ENCODE data around the gene RPS21. TPM values are rescaled to one million over a fixed set of nuclear protein-coding genes. Genes with fewer than 3 reads are reported as not detected.

The RPS21 gene
- total RNA-seq, 1 donor from 2014 or later: 661 TPM

DNA sequence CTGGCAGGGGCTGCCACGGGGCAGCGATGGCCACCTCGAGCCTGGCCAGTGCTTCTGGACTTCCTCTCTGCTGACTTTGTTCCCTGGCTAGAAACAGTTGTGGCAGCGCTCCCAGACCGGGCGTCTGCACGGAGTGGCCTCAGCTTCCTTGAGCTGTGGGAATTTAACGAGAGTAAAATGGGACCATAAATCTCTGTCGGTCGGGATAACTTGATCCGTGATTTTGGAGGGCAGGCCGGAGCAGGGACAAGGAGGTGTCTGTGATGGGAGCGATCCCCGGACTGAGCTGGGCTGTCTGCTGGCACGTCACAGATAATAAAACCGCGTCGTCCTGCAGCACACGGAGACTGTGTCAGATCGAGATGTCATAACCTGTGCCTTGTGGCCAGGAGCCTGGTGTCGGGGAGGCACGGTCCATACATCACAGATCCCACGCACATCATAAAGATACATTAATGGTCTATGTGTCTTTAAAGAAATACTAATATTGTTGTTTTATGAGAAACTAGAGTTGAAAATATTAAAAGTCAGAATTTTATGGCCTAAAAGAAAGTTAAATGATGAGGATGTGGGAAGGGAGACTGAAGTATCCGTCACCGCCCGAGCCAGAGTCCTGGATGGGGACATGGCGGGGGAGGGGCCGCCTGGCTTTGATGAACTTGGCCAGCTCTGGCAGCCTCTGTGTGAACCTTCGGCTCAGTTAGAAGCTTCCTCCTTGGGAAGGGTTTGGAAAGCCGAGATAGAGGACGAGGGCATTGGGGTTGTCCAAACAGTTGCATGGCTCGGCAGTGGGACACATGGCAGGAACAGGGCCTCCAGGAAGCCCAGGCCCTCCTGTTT lies 47.0 kb downstream of the RPS21 start:
- peak overlapping the region; percentile 16 for H3K27ac ChIP-seq (replicated peaks)
- H3K36me3 ChIP-seq: no peaks in the 10 kb centered on the region
- peak overlapping the region; percentile 21 for H3K4me3 ChIP-seq
- DNase-seq: peak; percentile 44
- H3K9me3 ChIP-seq (replicated peaks): no peaks in the 10 kb centered on the region
- H3K27me3 ChIP-seq (ENCODE audit: low read depth): peaks cover 40% of the 10 kb centered on the region
- intact Hi-C loops (cut with micrococcal nuclease): no loop called here
- H3K4me1 ChIP-seq: peaks cover 21% of the 10 kb centered on the region
- TF ChIP-seq, protein P1, sequence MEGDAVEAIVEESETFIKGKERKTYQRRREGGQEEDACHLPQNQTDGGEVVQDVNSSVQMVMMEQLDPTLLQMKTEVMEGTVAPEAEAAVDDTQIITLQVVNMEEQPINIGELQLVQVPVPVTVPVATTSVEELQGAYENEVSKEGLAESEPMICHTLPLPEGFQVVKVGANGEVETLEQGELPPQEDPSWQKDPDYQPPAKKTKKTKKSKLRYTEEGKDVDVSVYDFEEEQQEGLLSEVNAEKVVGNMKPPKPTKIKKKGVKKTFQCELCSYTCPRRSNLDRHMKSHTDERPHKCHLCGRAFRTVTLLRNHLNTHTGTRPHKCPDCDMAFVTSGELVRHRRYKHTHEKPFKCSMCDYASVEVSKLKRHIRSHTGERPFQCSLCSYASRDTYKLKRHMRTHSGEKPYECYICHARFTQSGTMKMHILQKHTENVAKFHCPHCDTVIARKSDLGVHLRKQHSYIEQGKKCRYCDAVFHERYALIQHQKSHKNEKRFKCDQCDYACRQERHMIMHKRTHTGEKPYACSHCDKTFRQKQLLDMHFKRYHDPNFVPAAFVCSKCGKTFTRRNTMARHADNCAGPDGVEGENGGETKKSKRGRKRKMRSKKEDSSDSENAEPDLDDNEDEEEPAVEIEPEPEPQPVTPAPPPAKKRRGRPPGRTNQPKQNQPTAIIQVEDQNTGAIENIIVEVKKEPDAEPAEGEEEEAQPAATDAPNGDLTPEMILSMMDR (IDR thresholded peaks at IDR 0.05; ENCODE audit: borderline replicate concordance): no peak

DNA sequence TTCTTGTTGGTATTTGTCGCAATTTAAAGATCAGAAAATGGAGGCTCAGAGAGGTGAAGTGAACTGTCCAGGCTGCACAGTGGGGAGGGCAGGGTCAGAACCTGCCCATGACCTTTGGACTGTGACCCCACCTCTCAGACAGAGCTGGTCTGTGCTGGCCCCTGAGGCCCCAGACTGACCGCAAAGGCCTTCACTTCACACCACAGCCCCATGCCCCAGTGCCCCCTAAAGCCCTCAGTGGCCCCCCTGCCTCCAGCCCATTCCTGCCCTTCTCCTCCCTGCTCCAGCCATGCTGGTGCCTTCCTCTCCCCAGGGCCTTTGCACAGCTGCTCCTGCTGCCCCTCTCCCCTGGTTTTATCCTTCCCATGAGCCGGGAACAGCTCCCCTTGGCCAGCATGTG lies 49.8 kb downstream of the RPS21 start:
- H3K36me3 ChIP-seq: no peaks in the 10 kb centered on the region
- no peaks in the 10 kb centered on the region for H3K9me3 ChIP-seq (replicated peaks)
- TF ChIP-seq, protein P1 (IDR thresholded peaks at IDR 0.05; ENCODE audit: borderline replicate concordance): no peak
- H3K27ac ChIP-seq (replicated peaks): no peak overlapping the region
- intact Hi-C loops (cut with micrococcal nuclease): no loop called here
- peaks cover 21% of the 10 kb centered on the region for H3K4me1 ChIP-seq
- no peak overlapping the region for H3K4me3 ChIP-seq
- H3K27me3 ChIP-seq (ENCODE audit: low read depth): peaks cover 41% of the 10 kb centered on the region
- no peak for DNase-seq

DNA sequence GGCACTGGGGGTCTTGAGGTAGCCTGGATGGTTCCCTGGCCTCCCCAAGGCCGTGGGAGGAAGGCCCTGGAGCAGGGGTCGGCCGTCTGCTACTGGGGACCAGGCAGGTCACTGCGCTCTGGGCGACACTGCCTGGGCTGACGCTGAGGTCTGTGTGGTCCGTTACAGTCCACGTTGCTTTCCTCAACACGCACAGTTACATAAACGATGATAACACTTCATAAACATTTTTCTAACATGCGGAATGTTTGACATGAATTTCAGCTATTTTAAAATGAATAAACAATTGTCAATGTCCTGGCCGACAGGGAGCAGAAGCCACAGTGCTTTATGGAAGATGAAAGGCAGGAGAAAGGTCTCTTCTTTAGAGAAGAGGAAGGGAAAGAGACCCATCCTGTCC lies 50.6 kb downstream of the RPS21 start:
- TF ChIP-seq, protein P1 (IDR thresholded peaks at IDR 0.05; ENCODE audit: borderline replicate concordance): no peak
- Histone ChIP-seq H3K9me3 (replicated peaks) (no peaks in the 10 kb centered on the region), H3K4me1 (peaks cover 21% of the 10 kb centered on the region), H3K4me3 (no peak overlapping the region), H3K27ac (replicated peaks) (no peak overlapping the region), H3K27me3 (ENCODE audit: low read depth) (peaks cover 47% of the 10 kb centered on the region), H3K36me3 (no peaks in the 10 kb centered on the region)
- DNase-seq: no peak
- intact Hi-C loops (cut with micrococcal nuclease): no loop called here

DNA sequence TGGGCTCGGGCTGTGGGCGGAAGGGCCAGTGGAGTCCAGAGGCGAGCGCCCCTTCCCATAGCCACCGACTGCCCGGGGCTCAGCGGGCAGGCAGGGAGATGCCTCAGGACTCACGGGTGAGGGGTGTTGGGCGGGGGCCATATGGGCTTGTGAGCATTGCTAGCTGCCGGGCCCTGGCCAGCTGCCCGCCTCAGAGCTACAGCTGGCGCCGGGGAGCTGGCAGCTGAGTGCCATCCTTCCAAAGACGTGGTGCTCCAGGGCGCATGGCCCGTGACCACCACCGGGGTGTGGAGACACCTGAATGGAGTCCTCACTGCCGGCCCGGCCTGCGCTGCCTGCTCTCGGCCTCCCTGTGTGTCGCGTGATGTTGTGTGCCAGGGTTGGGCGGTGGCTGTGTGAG lies 51.0 kb downstream of the RPS21 start:
- Histone ChIP-seq H3K27me3 (ENCODE audit: low read depth) (peaks cover 43% of the 10 kb centered on the region), H3K36me3 (no peaks in the 10 kb centered on the region), H3K4me3 (no peak overlapping the region), H3K9me3 (replicated peaks) (no peaks in the 10 kb centered on the region), H3K27ac (replicated peaks) (no peak overlapping the region), H3K4me1 (peaks cover 21% of the 10 kb centered on the region)
- TF ChIP-seq, protein P1 (IDR thresholded peaks at IDR 0.05; ENCODE audit: borderline replicate concordance): no peak
- intact Hi-C loops (cut with micrococcal nuclease): no loop called here
- peak; percentile 26 for DNase-seq

Other genes starting within 250 kb of the RPS21 start
- gene PSMA7, start 243.7 kb upstream of the RPS21 start, total RNA-seq: 233 TPM
- 9.0 TPM for gene SS18L1, start 243.3 kb upstream of the RPS21 start, total RNA-seq
- gene MTG2, start 204.1 kb upstream of the RPS21 start, total RNA-seq: 25.9 TPM
- not detected for gene HRH3, start 166.8 kb upstream of the RPS21 start, total RNA-seq
- 55.3 TPM for gene OSBPL2, start 148.6 kb upstream of the RPS21 start, total RNA-seq
- gene ADRM1, start 84.1 kb upstream of the RPS21 start, total RNA-seq: 70.5 TPM
- gene LAMA5, start 19.8 kb upstream of the RPS21 start, total RNA-seq: 70.9 TPM
- 12.0 TPM for gene CABLES2, start 20.2 kb downstream of the RPS21 start, total RNA-seq
- gene RBBP8NL, start 40.4 kb downstream of the RPS21 start, total RNA-seq: not detected
- gene GATA5, start 88.9 kb downstream of the RPS21 start, total RNA-seq: 0.69 TPM